ENCODE data around the gene BRF1.

The BRF1 gene

GRCh38 chr14:105314287-105315200 is 13.7 kb upstream of the BRF1 start, which contains the start of gene PACS2:
PACS2 (plus strand) TSS chr14:105314748; CDS start chr14:105314919, 171 bp downstream.
- H4K91ac ChIP-seq (ENCODE audit: low read depth, low read length, poor library complexity): no peak within 1 kb of the TSS
- H2AFZ ChIP-seq (ENCODE audit: low read length): peak within 1 kb of the TSS; percentile 90
- H3K27me3 ChIP-seq (ENCODE audit: control insufficient read depth in 3 of 3, insufficient read depth in 3 of 3, low read depth in 1 of 3, low read length in 3 of 3): peaks cover 0 to 25% (median 8%) of the 10 kb centered on the region in 3 experiments
- peaks cover 0 to 2% of the 10 kb centered on the region in 2 donors for H3K9me3 ChIP-seq (replicated peaks in 1 of 2; ENCODE audit: control insufficient read depth in 2 of 2, insufficient read depth in 1 of 2, low read depth in 1 of 2, low read length in 2 of 2)
- no peak within 1 kb of the TSS for H2BK5ac ChIP-seq (ENCODE audit: low read length)
- peak within 1 kb of the TSS; percentile 7 for H2BK15ac ChIP-seq (ENCODE audit: low read length)
- no peak within 1 kb of the TSS for H4K8ac ChIP-seq (ENCODE audit: low read depth, low read length)
- peak within 1 kb of the TSS; percentile 88 for H2AK5ac ChIP-seq (ENCODE audit: low read depth, low read length)
- no peak within 1 kb of the TSS for H3K14ac ChIP-seq (ENCODE audit: low read length)
- H2BK12ac ChIP-seq (ENCODE audit: low read length): no peak within 1 kb of the TSS
- H3K4me1 ChIP-seq (ENCODE audit: control insufficient read depth in 2 of 2, insufficient read depth in 1 of 2, low read depth in 1 of 2, low read length in 2 of 2): peaks cover 7 to 19% of the 10 kb centered on the region in 2 donors
- peak within 1 kb of the TSS; percentile 96 for H3K4me2 ChIP-seq (ENCODE audit: insufficient read depth, low read length, poor library complexity, severe bottlenecking)
- H3K27ac ChIP-seq (replicated peaks; ENCODE audit: low read length): no peak within 1 kb of the TSS
- peak within 1 kb of the TSS; percentile 91 to 96 for H3K4me3 ChIP-seq (ENCODE audit: low read length in 2 of 2)
- WGBS, 2 donors (ENCODE audit: extremely low coverage in 2 of 2, insufficient read length in 2 of 2, insufficient replicate concordance in 1 of 2): no CpG with 5 or more reads among the region's 163 CpGs
- no peak within 1 kb of the TSS for H3K4ac ChIP-seq (ENCODE audit: low read length)
- peak within 1 kb of the TSS; percentile 94 for H3K18ac ChIP-seq (ENCODE audit: low read length)
- H3K23ac ChIP-seq (ENCODE audit: low read depth, low read length, poor library complexity): peak within 1 kb of the TSS; percentile 73
- no peaks in the 10 kb centered on the region for H3K36me3 ChIP-seq (replicated peaks in 1 of 2; ENCODE audit: control insufficient read depth in 2 of 2, insufficient read depth in 2 of 2, low read length in 2 of 2)
- H3K9ac ChIP-seq (ENCODE audit: low read depth, low read length, poor library complexity): peak within 1 kb of the TSS; percentile 91
- H3K79me1 ChIP-seq (ENCODE audit: low read depth, low read length): peaks cover 14% of the 10 kb centered on the region
- DNase-seq (ENCODE audit: low spot score): peak; percentile 87
- H2BK120ac ChIP-seq (ENCODE audit: low read depth, low read length): no peak within 1 kb of the TSS

- H3K4me1 ChIP-seq (ENCODE audit: control insufficient read depth in 2 of 2, insufficient read depth in 1 of 2, low read depth in 1 of 2, low read length in 2 of 2): peaks cover 7 to 19% of the 10 kb centered on the region in 2 donors
- H3K79me1 ChIP-seq (ENCODE audit: low read depth, low read length): peaks cover 12% of the 10 kb centered on the region
- H3K18ac ChIP-seq (ENCODE audit: low read length): peak overlapping the region; percentile 88
- H3K4ac ChIP-seq (ENCODE audit: low read length): no peak overlapping the region
- H2AFZ ChIP-seq (ENCODE audit: low read length): peak overlapping the region; percentile 90
- H4K8ac ChIP-seq (ENCODE audit: low read depth, low read length): no peak overlapping the region
- no peaks in the 10 kb centered on the region for H3K36me3 ChIP-seq (replicated peaks in 1 of 2; ENCODE audit: control insufficient read depth in 2 of 2, insufficient read depth in 2 of 2, low read length in 2 of 2)
- DNase-seq (ENCODE audit: low spot score): peak; percentile 57
- H3K14ac ChIP-seq (ENCODE audit: low read length): no peak overlapping the region
- H3K27ac ChIP-seq (replicated peaks; ENCODE audit: low read length): no peak overlapping the region
- peak overlapping the region; percentile 68 for H2BK12ac ChIP-seq (ENCODE audit: low read length)
- H4K91ac ChIP-seq (ENCODE audit: low read depth, low read length, poor library complexity): peak overlapping the region; percentile 60
- WGBS, 2 donors (ENCODE audit: extremely low coverage in 2 of 2, insufficient read length in 2 of 2, insufficient replicate concordance in 1 of 2): no CpG with 5 or more reads among the region's 48 CpGs
- peak overlapping the region; percentile 77 for H3K4me2 ChIP-seq (ENCODE audit: insufficient read depth, low read length, poor library complexity, severe bottlenecking)
- peak overlapping the region; percentile 88 for H2AK5ac ChIP-seq (ENCODE audit: low read depth, low read length)
- H3K9me3 ChIP-seq (replicated peaks in 1 of 2; ENCODE audit: control insufficient read depth in 2 of 2, insufficient read depth in 1 of 2, low read depth in 1 of 2, low read length in 2 of 2): peaks cover 0 to 2% of the 10 kb centered on the region in 2 donors
- H3K27me3 ChIP-seq (ENCODE audit: control insufficient read depth in 3 of 3, insufficient read depth in 3 of 3, low read depth in 1 of 3, low read length in 3 of 3): peaks cover 0 to 25% (median 8%) of the 10 kb centered on the region in 3 experiments
- no peak overlapping the region for H2BK120ac ChIP-seq (ENCODE audit: low read depth, low read length)
- H3K4me3 ChIP-seq (ENCODE audit: low read length in 2 of 2): peak overlapping the region; percentile 54 to 77
- no peak overlapping the region for H2BK5ac ChIP-seq (ENCODE audit: low read length)
- peak overlapping the region; percentile 56 for H3K23ac ChIP-seq (ENCODE audit: low read depth, low read length, poor library complexity)
- peak overlapping the region; percentile 7 for H2BK15ac ChIP-seq (ENCODE audit: low read length)
- H3K9ac ChIP-seq (ENCODE audit: low read depth, low read length, poor library complexity): no peak overlapping the region
Observed at GRCh38 chr14:105313381-105314286, 12.8 kb upstream of the BRF1 start.

- Histone ChIP-seq H4K8ac (ENCODE audit: low read depth, low read length) (no peak overlapping the region), H3K27ac (replicated peaks; ENCODE audit: low read length) (no peak overlapping the region), H2BK120ac (ENCODE audit: low read depth, low read length) (no peak overlapping the region), H3K27me3 (ENCODE audit: control insufficient read depth in 3 of 3, insufficient read depth in 3 of 3, low read depth in 1 of 3, low read length in 3 of 3) (peaks cover 0 to 25% (median 8%) of the 10 kb centered on the region in 3 experiments), H2AK5ac (ENCODE audit: low read depth, low read length) (peak overlapping the region; percentile 88), H3K4me3 (ENCODE audit: low read length in 2 of 2) (peak overlapping the region in 1 of 2 donors; percentile 11), H2BK12ac (ENCODE audit: low read length) (peak overlapping the region; percentile 68), H2AFZ (ENCODE audit: low read length) (no peak overlapping the region), H3K4me2 (ENCODE audit: insufficient read depth, low read length, poor library complexity, severe bottlenecking) (no peak overlapping the region), H3K4ac (ENCODE audit: low read length) (no peak overlapping the region), H2BK15ac (ENCODE audit: low read length) (no peak overlapping the region), H4K91ac (ENCODE audit: low read depth, low read length, poor library complexity) (peak overlapping the region; percentile 60), H3K9me3 (replicated peaks in 1 of 2; ENCODE audit: control insufficient read depth in 2 of 2, insufficient read depth in 1 of 2, low read depth in 1 of 2, low read length in 2 of 2) (peaks cover 0 to 2% of the 10 kb centered on the region in 2 donors), H3K18ac (ENCODE audit: low read length) (no peak overlapping the region), H3K23ac (ENCODE audit: low read depth, low read length, poor library complexity) (peak overlapping the region; percentile 56), H3K79me1 (ENCODE audit: low read depth, low read length) (peaks cover 12% of the 10 kb centered on the region), H3K4me1 (ENCODE audit: control insufficient read depth in 2 of 2, insufficient read depth in 1 of 2, low read depth in 1 of 2, low read length in 2 of 2) (peaks cover 7 to 19% of the 10 kb centered on the region in 2 donors), H3K36me3 (replicated peaks in 1 of 2; ENCODE audit: control insufficient read depth in 2 of 2, insufficient read depth in 2 of 2, low read length in 2 of 2) (no peaks in the 10 kb centered on the region), H2BK5ac (ENCODE audit: low read length) (no peak overlapping the region), H3K14ac (ENCODE audit: low read length) (peak overlapping the region; percentile 2), H3K9ac (ENCODE audit: low read depth, low read length, poor library complexity) (no peak overlapping the region)
- WGBS, 2 donors (ENCODE audit: extremely low coverage in 2 of 2, insufficient read length in 2 of 2, insufficient replicate concordance in 1 of 2): no CpG with 5 or more reads among the region's 13 CpGs
- DNase-seq (ENCODE audit: low spot score): no peak
Observed at GRCh38 chr14:105312973-105313372, 12.2 kb upstream of the BRF1 start.

Data from neuronal stem cell (in vitro differentiated cells).